22Rv1 (cell line): ENCODE measurements around the gene SORBS1.

ENCODE experiments used
- ZFX ChIP-seq: fragments of 450-650 bp; IDR thresholded peaks from 2 replicates; pipeline ENCODE4 v1.6.1; 2017; ENCODE audit warnings: antibody characterized with exemption, borderline replicate concordance
- TF ChIP-seq, protein P1 (sequence below): fragments of 450-650 bp; IDR thresholded peaks from 2 replicates; pipeline ENCODE4 v1.5.1; 2017; ENCODE audit warnings: mild to moderate bottlenecking

DNA sequence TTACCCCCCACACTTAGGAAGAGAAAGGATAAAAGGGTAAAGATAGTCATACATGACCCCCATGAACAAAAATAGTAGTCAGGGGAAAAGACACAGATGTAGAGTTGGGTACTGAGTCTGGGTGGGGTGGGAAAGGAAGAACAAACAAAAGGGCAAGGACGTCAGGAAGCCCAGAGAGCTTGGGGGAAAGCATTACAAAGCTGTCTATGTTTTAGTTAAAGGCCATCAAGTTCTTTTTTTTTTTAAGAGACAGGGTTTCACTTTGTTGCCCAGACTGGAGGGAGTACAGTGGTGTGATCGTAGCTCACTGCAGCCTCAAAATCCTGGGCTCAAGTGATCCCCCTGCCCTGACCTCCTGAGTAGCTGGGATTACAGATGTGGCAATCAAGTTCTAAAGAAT, 172.0 kb downstream of the SORBS1 start:
- TF ChIP-seq, protein P1, sequence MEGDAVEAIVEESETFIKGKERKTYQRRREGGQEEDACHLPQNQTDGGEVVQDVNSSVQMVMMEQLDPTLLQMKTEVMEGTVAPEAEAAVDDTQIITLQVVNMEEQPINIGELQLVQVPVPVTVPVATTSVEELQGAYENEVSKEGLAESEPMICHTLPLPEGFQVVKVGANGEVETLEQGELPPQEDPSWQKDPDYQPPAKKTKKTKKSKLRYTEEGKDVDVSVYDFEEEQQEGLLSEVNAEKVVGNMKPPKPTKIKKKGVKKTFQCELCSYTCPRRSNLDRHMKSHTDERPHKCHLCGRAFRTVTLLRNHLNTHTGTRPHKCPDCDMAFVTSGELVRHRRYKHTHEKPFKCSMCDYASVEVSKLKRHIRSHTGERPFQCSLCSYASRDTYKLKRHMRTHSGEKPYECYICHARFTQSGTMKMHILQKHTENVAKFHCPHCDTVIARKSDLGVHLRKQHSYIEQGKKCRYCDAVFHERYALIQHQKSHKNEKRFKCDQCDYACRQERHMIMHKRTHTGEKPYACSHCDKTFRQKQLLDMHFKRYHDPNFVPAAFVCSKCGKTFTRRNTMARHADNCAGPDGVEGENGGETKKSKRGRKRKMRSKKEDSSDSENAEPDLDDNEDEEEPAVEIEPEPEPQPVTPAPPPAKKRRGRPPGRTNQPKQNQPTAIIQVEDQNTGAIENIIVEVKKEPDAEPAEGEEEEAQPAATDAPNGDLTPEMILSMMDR: no peak
- no peak for TF ChIP-seq ZFX
